GM18868 (cell line): ENCODE results near the gene TCAP.
"Not testable (repeated sequence)": the region's sequence is repeated elsewhere in the genome, so short reads cannot be mapped to it uniquely, and the experiment has no call there.

Experiments used
- ATAC-seq: cut with Tn5 transposase; IDR thresholded peaks from one replicate; pipeline ENCODE4 v1.9.1; 2021; ENCODE audit warnings: mild to moderate bottlenecking, moderate library complexity; ENCODE audit not compliant: unreplicated experiment

The TCAP gene

DNA sequence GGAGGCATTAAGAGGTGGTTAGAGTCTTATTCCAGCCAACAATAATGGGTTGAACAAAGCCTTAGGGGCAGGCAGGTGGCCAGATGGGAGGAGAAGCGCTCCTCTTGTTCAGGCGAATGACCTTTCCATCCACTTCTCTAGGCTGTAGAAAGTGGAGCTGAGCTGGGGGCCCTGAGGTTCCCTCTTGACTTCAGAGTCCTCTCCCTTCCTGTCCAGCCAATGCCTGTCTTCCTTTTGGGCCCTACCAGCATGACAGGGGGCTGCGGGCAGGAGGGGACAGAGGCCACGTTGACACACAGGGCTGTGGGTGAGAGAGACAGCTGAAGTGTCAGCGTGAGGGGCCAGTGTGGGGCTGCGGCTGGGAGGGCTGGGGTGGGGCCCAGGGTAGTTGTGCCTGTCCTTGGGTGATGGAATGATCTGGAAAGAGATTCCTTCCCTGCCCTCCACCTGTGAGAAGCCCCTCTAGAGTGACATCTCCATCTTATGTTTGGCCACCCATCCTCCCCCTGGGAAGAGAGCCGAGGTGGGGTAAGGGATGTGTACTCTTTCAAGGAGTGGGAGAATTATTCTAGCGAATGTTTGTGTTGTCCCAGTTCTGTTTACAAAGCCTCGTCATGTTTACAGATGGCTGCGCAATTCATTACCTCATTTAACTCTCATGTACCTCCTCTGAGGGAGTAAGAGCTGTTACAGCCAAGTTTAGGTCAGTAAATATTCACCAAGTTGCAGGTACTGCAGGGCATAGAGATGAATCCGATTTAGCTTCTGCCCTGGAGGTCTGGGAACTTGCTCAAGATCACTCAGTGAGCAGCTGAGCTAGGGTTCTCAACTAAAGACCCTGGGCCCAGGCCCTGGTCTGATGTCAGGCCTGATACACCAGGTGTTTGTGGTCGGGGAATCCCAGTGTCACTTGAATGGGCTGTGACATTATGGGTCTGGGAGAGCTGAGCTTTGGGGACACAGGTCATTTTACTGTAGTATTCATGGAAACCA, 38.0 kb downstream of the TCAP start:
- ATAC-seq, result no peak

- no peak for ATAC-seq
These were observed 38.8 kb downstream of the TCAP start for GRCh38 chr17:39703913-39704312.

- ATAC-seq, result no peak
These were observed 39.8 kb downstream of the TCAP start for GRCh38 chr17:39704821-39705551.

GRCh38 chr17:39705786-39706348, 40.7 kb downstream of the TCAP start:
- ATAC-seq, result no peak

DNA sequence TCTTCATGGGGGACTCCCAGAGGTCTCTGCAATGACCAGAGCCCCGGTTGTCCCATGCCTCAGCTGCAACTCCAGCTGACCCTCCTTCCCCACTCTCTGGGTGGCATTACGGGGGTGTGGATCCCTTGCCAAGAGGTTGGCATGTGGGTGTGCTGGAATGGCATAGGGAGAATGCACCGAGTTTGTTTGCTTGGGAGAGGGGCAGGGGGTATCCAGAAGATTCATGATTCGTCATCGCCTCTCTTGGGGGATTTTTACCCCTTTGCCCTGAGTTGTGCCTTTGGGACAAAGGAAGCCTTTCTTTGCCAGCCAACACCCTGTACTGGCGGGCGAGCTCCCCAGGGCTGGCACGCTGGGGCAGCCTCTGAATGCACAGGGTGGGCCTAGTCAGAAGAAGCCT, 41.2 kb downstream of the TCAP start:
- ATAC-seq, result no peak

GRCh38 chr17:39706921-39707337, 41.8 kb downstream of the TCAP start:
- ATAC-seq, result no peak

- ATAC-seq, result no peak
These were observed 44.3 kb downstream of the TCAP start for GRCh38 chr17:39709319-39709997.

- ATAC-seq, result no peak
These were observed 45.1 kb downstream of the TCAP start for GRCh38 chr17:39709998-39710964.

GRCh38 chr17:39711071-39711470, 45.9 kb downstream of the TCAP start:
- ATAC-seq, result not testable (repeated sequence)

GRCh38 chr17:39711851-39712250, 46.7 kb downstream of the TCAP start:
- no peak for ATAC-seq

GRCh38 chr17:39714234-39714633, 49.1 kb downstream of the TCAP start:
- no peak for ATAC-seq

- no peak for ATAC-seq
These were observed 50.4 kb downstream of the TCAP start for GRCh38 chr17:39715375-39716072.
